Astrocyte of the spinal cord (primary cell): Measurements from ENCODE around the gene LY6G5C.
A peak's percentile ranks its signal among the peaks of the same experiment; 100 is the strongest.

ENCODE experiments used
- DNase-seq: peaks from one replicate; pipeline ENCODE4 v3.0.0; 2011; ENCODE audit warnings: low read depth, low spot score
- H3K4me3 ChIP-seq: 2 replicates; pipeline ENCODE4 v1.5.1; 2011; ENCODE audit warnings: low read depth, mild to moderate bottlenecking, low read length, moderate library complexity
- in situ Hi-C: cut with HindIII; loops from 2 replicates; pipeline ENCODE4 v1.10.0; 2017; ENCODE audit warnings: low sequenced_read_pairs
- TF ChIP-seq, protein P1 (sequence below): IDR thresholded peaks from 2 replicates; pipeline ENCODE4 v1.5.1; 2012; ENCODE audit warnings: low read depth, mild to moderate bottlenecking, low read length, inconsistent platforms

The LY6G5C gene

DNA sequence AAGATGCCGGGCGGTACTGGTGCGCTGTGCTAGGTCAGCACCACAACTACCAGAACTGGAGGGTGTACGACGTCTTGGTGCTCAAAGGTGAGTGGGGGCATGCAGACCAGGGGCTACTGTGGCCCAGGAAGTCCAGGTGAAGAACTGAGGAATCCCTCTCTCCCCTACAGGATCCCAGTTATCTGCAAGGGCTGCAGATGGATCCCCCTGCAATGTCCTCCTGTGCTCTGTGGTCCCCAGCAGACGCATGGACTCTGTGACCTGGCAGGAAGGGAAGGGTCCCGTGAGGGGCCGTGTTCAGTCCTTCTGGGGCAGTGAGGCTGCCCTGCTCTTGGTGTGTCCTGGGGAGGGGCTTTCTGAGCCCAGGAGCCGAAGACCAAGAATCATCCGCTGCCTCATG, 26.8 kb upstream of the LY6G5C start:
- no peak overlapping the region for H3K4me3 ChIP-seq
- in situ Hi-C loops = no loop called here
- DNase-seq = no peak
- TF ChIP-seq, protein P1, sequence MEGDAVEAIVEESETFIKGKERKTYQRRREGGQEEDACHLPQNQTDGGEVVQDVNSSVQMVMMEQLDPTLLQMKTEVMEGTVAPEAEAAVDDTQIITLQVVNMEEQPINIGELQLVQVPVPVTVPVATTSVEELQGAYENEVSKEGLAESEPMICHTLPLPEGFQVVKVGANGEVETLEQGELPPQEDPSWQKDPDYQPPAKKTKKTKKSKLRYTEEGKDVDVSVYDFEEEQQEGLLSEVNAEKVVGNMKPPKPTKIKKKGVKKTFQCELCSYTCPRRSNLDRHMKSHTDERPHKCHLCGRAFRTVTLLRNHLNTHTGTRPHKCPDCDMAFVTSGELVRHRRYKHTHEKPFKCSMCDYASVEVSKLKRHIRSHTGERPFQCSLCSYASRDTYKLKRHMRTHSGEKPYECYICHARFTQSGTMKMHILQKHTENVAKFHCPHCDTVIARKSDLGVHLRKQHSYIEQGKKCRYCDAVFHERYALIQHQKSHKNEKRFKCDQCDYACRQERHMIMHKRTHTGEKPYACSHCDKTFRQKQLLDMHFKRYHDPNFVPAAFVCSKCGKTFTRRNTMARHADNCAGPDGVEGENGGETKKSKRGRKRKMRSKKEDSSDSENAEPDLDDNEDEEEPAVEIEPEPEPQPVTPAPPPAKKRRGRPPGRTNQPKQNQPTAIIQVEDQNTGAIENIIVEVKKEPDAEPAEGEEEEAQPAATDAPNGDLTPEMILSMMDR = no peak

DNA sequence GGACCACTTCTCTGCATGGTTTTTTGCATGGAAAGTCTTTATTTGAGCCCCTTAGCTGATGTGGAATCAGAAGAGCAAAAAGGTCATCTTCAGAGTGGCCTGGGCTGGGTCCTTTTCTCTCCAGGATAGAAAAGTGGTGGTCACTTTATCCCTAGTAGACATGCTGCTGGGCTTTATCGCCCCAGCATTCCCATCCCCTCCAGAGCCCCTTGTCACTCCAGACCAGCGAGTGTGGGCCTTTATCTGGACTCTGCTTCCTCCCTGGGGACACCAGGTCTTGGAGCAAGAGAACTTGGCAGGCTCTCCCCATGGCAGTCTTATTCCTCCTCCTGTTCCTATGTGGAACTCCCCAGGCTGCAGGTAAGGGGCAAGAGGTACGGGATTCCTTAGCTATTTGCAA, 25.7 kb upstream of the LY6G5C start, which contains the start of gene LY6G6F:
Gene LY6G6F (plus strand): TSS at position 268 of the 400 bp plus-strand sequence. CDS start 41 bp downstream, at position 309.
- in situ Hi-C loops = no loop called here
- TF ChIP-seq, protein P1 = no peak
- H3K4me3 ChIP-seq = no peak within 1 kb of the TSS

DNA sequence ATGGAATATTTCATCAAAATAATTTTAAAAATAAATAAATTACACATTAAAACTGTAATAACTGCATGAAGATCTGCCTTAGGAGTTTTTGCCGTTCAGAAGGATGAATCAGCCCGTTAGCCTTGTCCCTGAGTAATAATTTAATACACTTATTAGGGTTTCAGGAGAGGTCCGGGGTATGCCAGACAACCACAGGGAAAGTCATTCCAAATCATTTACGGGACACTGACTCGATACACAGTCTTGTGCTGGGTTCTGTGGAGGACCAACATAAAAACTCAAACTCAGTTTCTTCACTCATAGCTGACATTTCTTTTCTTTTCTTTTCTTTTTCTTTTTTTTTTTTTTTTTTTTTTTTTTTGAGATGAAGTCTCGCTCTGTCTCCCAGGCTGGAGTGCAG, 25.1 kb upstream of the LY6G5C start:
- DNase-seq = no peak
- H3K4me3 ChIP-seq = no peak overlapping the region
- in situ Hi-C loops = no loop called here
- TF ChIP-seq, protein P1 = no peak

More for the DNA sequence above, 25.7 kb upstream of the LY6G5C start, which contains the start of gene LY6G6F:
- no peak for DNase-seq

- TF ChIP-seq, protein P1 = no peak
- in situ Hi-C loops = no loop called here
- DNase-seq = peak; percentile 99
- H3K4me3 ChIP-seq = peak within 1 kb of the TSS; percentile 98
Measured at GRCh38 chr6:31702819-31703716, 22.2 kb upstream of the LY6G5C start, which contains the start of gene ABHD16A. ABHD16A (minus strand) TSS chr6:31703324; CDS start chr6:31703281, 43 bp downstream.

- peak overlapping the region; percentile 98 for H3K4me3 ChIP-seq
- no peak for DNase-seq
- in situ Hi-C loops = no loop called here
- TF ChIP-seq, protein P1 = no peak
Measured at GRCh38 chr6:31702405-31702818, 21.5 kb upstream of the LY6G5C start.

DNA sequence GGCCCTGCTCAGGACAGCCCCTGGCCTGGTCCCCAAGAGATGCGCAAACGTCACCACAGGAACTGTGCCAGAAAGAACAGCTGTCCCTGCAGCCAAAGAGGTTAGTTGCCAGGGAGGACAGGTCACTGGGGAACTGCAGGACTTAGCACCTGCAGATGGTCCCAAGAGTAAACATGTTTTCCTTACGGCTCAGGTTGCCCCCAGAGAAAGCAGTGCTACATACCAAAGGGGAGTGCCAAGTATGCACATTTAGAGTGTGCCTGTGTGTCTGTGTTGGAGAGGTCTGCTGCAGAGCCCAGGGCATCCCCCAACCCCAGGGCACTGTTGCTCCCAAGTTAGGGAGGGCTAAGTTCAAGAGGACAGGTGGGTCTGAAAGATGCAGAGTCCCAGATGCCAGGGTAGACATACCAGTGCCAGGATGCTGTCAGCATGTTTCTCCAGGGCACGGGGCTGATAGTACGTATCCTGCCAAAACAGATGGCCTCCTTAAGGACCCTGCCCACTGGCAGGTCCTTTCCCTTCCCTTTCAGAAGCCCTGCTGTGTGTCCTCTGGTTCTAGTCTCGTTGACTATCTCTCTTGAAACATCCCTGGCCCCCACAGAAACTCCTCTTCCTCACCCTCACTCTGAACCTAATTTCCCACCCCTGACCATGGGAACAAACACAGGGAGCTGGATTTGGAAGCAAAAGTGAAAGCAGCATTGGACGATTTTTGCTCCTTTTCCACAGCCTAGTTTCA, 21.0 kb upstream of the LY6G5C start:
- H3K4me3 ChIP-seq = peak overlapping the region; percentile 98
- peak; percentile 33 for DNase-seq
- TF ChIP-seq, protein P1 = no peak
- in situ Hi-C loops = no loop called here
